Activated CD4-positive, alpha-beta T cell treated with anti-CD3 and anti-CD28 coated beads, Interleukin-10, Interleukin-2, amounts not matched to agents 100 ng/mL and 50 ng/mL, durations not matched to agents 16 hours and 8 hours (primary cell): ENCODE results near the gene FAM171A1.

Experiments
- DNase-seq: peaks from one replicate; pipeline ENCODE4 v3.0.0-alpha.2; 2020

FAM171A1 gene

GRCh38 chr10:15373199-15373598 lies 2.1 kb upstream of the FAM171A1 start:
- no peak for DNase-seq

- no peak for DNase-seq
These were observed 755 bp downstream of the FAM171A1 start for GRCh38 chr10:15370212-15370855.

GRCh38 chr10:15369256-15370211 lies 1.6 kb downstream of the FAM171A1 start:
- no peak for DNase-seq

- no peak for DNase-seq
These were observed 2.8 kb downstream of the FAM171A1 start for GRCh38 chr10:15368101-15368855.

GRCh38 chr10:15367296-15368085 lies 3.6 kb downstream of the FAM171A1 start:
- no peak for DNase-seq

- DNase-seq, result no peak
These were observed 5.4 kb downstream of the FAM171A1 start for GRCh38 chr10:15365692-15366091.

- DNase-seq, result no peak
These were observed 7.1 kb downstream of the FAM171A1 start for GRCh38 chr10:15364001-15364400.

GRCh38 chr10:15363031-15363430 lies 8.1 kb downstream of the FAM171A1 start:
- no peak for DNase-seq

- no peak for DNase-seq
These were observed 10.0 kb downstream of the FAM171A1 start for GRCh38 chr10:15361131-15361530.

GRCh38 chr10:15360566-15360965 lies 10.5 kb downstream of the FAM171A1 start:
- no peak for DNase-seq

- no peak for DNase-seq
These were observed 17.5 kb downstream of the FAM171A1 start for GRCh38 chr10:15353471-15354017.

- DNase-seq, result no peak
These were observed 18.3 kb downstream of the FAM171A1 start for GRCh38 chr10:15352836-15353235.

- DNase-seq, result no peak
These were observed 18.9 kb downstream of the FAM171A1 start for GRCh38 chr10:15352201-15352600.

GRCh38 chr10:15351099-15351820 lies 19.8 kb downstream of the FAM171A1 start:
- no peak for DNase-seq

GRCh38 chr10:15349112-15349511 lies 22.0 kb downstream of the FAM171A1 start:
- no peak for DNase-seq

GRCh38 chr10:15348579-15348978 lies 22.5 kb downstream of the FAM171A1 start:
- DNase-seq, result no peak

GRCh38 chr10:15347150-15347549 lies 23.9 kb downstream of the FAM171A1 start:
- no peak for DNase-seq

- DNase-seq, result no peak
These were observed 24.5 kb downstream of the FAM171A1 start for GRCh38 chr10:15346440-15347141.

- no peak for DNase-seq
These were observed 25.6 kb downstream of the FAM171A1 start for GRCh38 chr10:15345450-15345849.

- DNase-seq, result no peak
These were observed 26.2 kb downstream of the FAM171A1 start for GRCh38 chr10:15344876-15345285.
